Esophagus (tissue), 2 donors: ENCODE measurements around the gene CCDC187. TPM values are rescaled to one million over a fixed set of nuclear protein-coding genes. Genes with fewer than 3 reads are reported as not detected.

ENCODE experiments used
- H3K27ac ChIP-seq, 2 donors: one replicate each; pipeline ENCODE4 v1.5.1; 2013; ENCODE audit warnings: low read depth in 2 of 2, mild to moderate bottlenecking in 2 of 2, inconsistent platforms in 1 of 2, low read length in 1 of 2, moderate library complexity in 1 of 2
- H3K27me3 ChIP-seq, 2 donors: one replicate each; pipeline ENCODE4 v1.6.1; 2013; ENCODE audit warnings: low read length in 2 of 2, control low read depth in 1 of 2, mild to moderate bottlenecking in 1 of 2; ENCODE audit not compliant: insufficient read depth in 2 of 2, control insufficient read depth in 1 of 2
- H3K36me3 ChIP-seq, 2 donors: one replicate each; pipeline ENCODE4 v1.6.1; 2013; ENCODE audit warnings: low read length in 1 of 2; ENCODE audit not compliant: control insufficient read depth in 2 of 2, insufficient read depth in 2 of 2
- H3K4me1 ChIP-seq, 2 donors: one replicate each; pipeline ENCODE4 v1.6.1; 2013; ENCODE audit warnings: low read length in 1 of 2; ENCODE audit not compliant: control insufficient read depth in 2 of 2, insufficient read depth in 2 of 2
- H3K4me3 ChIP-seq, 2 donors: one replicate each; pipeline ENCODE4 v1.5.1; 2013; ENCODE audit warnings: low read length in 2 of 2, mild to moderate bottlenecking in 2 of 2, low read depth in 1 of 2, moderate library complexity in 1 of 2
- H3K9me3 ChIP-seq, 2 donors: one replicate each; pipeline ENCODE4 v1.6.1; 2013; ENCODE audit warnings: mild to moderate bottlenecking in 2 of 2, low read depth in 1 of 2, low read length in 1 of 2, moderate library complexity in 1 of 2; ENCODE audit not compliant: control insufficient read depth in 2 of 2, insufficient read depth in 1 of 2
- WGBS, 2 donors: extraction: QIAGEN DNeasy Blood & Tissue Kit; methylation state at CpG; one replicate each; pipeline ENCODE4 v1.1.7; 2013; 5-methylcytosine and 5-hydroxymethylcytosine counted together
- polyA plus RNA-seq, 2 donors: library from polyadenylated mRNA; stranded (reverse); fragments of 200-250 nt; gene quantifications; one replicate each; pipeline ENCODE4 v1.2.3, GENCODE V29; 2013
- donor health status: healthy with polysubstance abuse.
- donor health status: Bipolar disorder and iron deficiency.

The CCDC187 gene
- polyA plus RNA-seq, 2 donors, result not detected

DNA sequence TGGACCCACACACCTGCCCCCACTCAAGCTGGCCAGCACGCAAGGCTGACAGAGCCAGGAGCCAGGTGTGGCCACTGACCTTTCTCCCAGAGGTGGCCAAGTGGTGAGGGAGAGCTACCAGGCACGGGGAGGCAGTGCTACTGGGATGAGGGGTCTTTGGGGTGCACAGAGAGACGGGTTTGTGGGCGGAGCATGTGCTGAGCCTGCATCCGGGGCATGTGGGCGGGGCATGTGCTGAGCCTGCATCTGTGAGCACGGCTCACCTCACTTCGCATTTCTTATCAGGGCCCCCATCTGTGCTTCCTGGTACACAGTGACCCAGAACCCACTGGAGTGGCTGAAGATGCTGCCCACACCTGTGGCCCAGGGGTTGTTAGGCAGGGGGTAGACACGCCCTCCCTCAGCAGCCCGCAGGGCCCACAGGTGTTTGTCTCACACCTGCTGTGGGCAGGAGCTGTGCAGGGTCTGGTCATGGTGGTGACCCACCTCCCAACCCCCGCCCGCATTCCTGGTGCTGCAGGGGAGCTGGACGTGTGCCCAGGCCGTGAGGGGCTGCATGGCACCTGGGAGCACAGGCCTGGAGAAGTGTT, 21.5 kb downstream of the CCDC187 start:
- WGBS, 2 donors, result 50 to 58% methylated on average over 14 of the region's 14 CpGs
- no peaks in the 10 kb centered on the region for H3K4me1 ChIP-seq
- no peak overlapping the region for H3K27ac ChIP-seq
- no peak overlapping the region for H3K4me3 ChIP-seq
- H3K27me3 ChIP-seq, result no peaks in the 10 kb centered on the region
- H3K9me3 ChIP-seq, result peaks cover 0 to 3% of the 10 kb centered on the region in 2 donors
- H3K36me3 ChIP-seq, result no peaks in the 10 kb centered on the region

DNA sequence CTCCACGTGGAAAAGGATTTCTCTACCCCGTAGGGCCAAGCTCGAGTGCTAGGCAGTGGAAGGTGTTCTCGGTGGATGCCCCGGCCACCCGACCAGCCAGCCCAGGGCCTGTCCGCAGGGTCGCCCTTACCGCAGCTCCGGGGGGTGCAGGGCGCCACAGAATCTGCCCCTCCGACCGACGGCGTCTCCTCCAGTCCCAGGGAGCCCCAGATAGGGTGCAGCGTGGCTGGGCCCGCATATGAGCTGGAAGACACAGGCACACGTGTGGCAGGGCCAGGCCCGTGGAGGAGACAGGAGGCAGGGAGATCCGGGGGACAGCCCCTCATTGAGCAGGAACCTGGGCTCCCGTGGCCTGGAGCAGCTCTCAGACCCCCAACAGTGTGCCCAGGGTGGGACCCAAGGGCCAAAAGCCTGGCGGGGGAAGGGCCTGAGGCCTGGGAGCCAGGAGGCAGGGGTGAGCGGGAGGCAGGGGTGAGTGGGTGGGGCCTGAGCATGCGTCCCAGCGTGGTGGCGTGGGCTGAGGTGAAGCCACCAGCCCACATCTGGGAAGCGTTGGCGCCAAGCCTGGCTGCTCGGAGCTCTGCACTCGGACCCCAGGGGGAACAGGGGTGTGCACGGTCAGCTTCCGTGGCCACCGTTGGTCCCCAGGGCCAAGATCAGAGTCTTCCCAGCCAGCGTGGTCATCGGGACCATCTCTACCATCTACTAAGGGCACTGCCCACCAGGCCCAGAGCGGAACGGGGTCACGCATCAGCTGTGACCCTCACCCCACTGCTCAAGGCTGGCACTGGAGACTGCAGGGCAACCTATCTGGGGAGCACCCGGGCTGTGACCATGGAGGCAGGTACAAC, 22.2 kb downstream of the CCDC187 start:
- no peaks in the 10 kb centered on the region for H3K36me3 ChIP-seq
- H3K9me3 ChIP-seq, result no peaks in the 10 kb centered on the region
- no peaks in the 10 kb centered on the region for H3K27me3 ChIP-seq
- H3K4me3 ChIP-seq, result no peak overlapping the region
- H3K4me1 ChIP-seq, result no peaks in the 10 kb centered on the region
- no peak overlapping the region for H3K27ac ChIP-seq
- 85 to 89% methylated on average over 39 of the region's 39 CpGs for WGBS, 2 donors

GRCh38 chr9:136280535-136281315, 23.2 kb downstream of the CCDC187 start:
- H3K4me3 ChIP-seq, result no peak overlapping the region
- no peaks in the 10 kb centered on the region for H3K36me3 ChIP-seq
- H3K27me3 ChIP-seq, result no peaks in the 10 kb centered on the region
- no peaks in the 10 kb centered on the region for H3K4me1 ChIP-seq
- H3K9me3 ChIP-seq, result no peaks in the 10 kb centered on the region
- no peak overlapping the region for H3K27ac ChIP-seq
- WGBS, 2 donors, result 83 to 89% methylated on average over 16 of the region's 16 CpGs

GRCh38 chr9:136279471-136279870, 24.4 kb downstream of the CCDC187 start:
- Histone ChIP-seq H3K27ac (no peak overlapping the region), H3K36me3 (no peaks in the 10 kb centered on the region), H3K27me3 (peaks cover 0 to 4% of the 10 kb centered on the region in 2 donors), H3K4me3 (no peak overlapping the region), H3K9me3 (no peaks in the 10 kb centered on the region), H3K4me1 (no peaks in the 10 kb centered on the region)
- WGBS, 2 donors, result 87 to 88% methylated on average over 6 of the region's 6 CpGs

DNA sequence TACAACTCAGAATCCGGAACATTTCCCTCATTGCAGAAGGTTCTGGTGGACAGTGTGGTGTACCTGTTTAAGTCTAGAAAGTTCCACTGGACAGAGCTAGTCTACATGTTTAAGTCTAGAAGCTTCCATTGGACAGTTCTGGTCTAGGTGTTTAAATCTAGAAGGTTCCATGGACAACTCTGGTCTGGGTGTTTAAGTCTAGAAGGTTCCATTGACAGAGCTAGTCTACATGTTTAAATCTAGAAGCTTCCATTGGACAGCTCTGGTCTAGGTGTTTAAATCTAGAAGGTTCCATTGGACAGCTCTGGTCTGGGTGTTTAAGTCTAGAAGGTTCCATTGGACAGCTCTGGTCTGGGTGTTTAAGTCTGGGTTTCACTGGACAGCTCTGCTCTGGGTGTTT, 25.0 kb downstream of the CCDC187 start:
- Histone ChIP-seq H3K27me3 (peaks cover 0 to 4% of the 10 kb centered on the region in 2 donors), H3K9me3 (no peaks in the 10 kb centered on the region), H3K4me3 (no peak overlapping the region), H3K4me1 (no peaks in the 10 kb centered on the region), H3K27ac (no peak overlapping the region), H3K36me3 (no peaks in the 10 kb centered on the region)
- 93 to 96% methylated on average over 1 of the region's 1 CpG for WGBS, 2 donors

- H3K27ac ChIP-seq, result no peak overlapping the region
- H3K4me1 ChIP-seq, result no peaks in the 10 kb centered on the region
- H3K4me3 ChIP-seq, result no peak overlapping the region
- H3K9me3 ChIP-seq, result no peaks in the 10 kb centered on the region
- H3K36me3 ChIP-seq, result no peaks in the 10 kb centered on the region
- H3K27me3 ChIP-seq, result peaks cover 0 to 4% of the 10 kb centered on the region in 2 donors
- WGBS, 2 donors, result 87 to 88% methylated on average over 9 of the region's 9 CpGs
These were observed 25.7 kb downstream of the CCDC187 start for GRCh38 chr9:136278221-136278620.

GRCh38 chr9:136277746-136278145, 26.1 kb downstream of the CCDC187 start:
- Histone ChIP-seq H3K27me3 (peaks cover 0 to 4% of the 10 kb centered on the region in 2 donors), H3K27ac (no peak overlapping the region), H3K36me3 (no peaks in the 10 kb centered on the region), H3K4me3 (no peak overlapping the region), H3K4me1 (no peaks in the 10 kb centered on the region), H3K9me3 (no peaks in the 10 kb centered on the region)
- 85 to 88% methylated on average over 14 of the region's 14 CpGs for whole genome bisulfite sequencing, 2 donors

DNA sequence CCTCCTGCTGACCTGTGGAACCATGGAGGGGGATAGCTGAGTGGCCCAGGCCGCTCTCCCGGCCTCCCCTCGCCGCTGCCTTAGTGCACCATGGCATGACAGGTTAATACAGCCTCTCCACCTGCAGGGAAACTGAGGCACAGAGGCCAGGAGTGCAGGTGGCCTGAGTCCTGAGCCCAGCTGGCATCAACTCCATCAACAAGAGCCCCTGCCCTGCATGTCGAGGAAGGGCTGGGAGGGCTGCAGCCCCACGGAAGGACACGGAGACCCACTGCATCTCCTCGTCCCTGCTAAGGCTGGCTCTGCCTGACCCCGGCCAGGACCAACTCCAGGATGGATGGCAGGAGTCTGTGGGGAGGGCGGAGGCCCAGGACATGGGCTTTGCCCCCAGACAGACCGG, 27.2 kb downstream of the CCDC187 start:
- H3K9me3 ChIP-seq, result no peaks in the 10 kb centered on the region
- H3K4me3 ChIP-seq, result no peak overlapping the region
- WGBS, 2 donors, result 80% methylated on average over 11 of the region's 11 CpGs
- H3K27me3 ChIP-seq, result peaks cover 0 to 4% of the 10 kb centered on the region in 2 donors
- no peak overlapping the region for H3K27ac ChIP-seq
- H3K36me3 ChIP-seq, result no peaks in the 10 kb centered on the region
- H3K4me1 ChIP-seq, result no peaks in the 10 kb centered on the region

- 61 to 65% methylated on average over 21 of the region's 21 CpGs for WGBS, 2 donors
- H3K36me3 ChIP-seq, result no peaks in the 10 kb centered on the region
- H3K9me3 ChIP-seq, result no peaks in the 10 kb centered on the region
- H3K27me3 ChIP-seq, result peaks cover 0 to 4% of the 10 kb centered on the region in 2 donors
- no peaks in the 10 kb centered on the region for H3K4me1 ChIP-seq
- H3K27ac ChIP-seq, result no peak overlapping the region
- no peak overlapping the region for H3K4me3 ChIP-seq
These were observed 28.1 kb downstream of the CCDC187 start for GRCh38 chr9:136275655-136276429.
